Measurements from ENCODE around the gene TRIM65.

Gene TRIM65

DNA sequence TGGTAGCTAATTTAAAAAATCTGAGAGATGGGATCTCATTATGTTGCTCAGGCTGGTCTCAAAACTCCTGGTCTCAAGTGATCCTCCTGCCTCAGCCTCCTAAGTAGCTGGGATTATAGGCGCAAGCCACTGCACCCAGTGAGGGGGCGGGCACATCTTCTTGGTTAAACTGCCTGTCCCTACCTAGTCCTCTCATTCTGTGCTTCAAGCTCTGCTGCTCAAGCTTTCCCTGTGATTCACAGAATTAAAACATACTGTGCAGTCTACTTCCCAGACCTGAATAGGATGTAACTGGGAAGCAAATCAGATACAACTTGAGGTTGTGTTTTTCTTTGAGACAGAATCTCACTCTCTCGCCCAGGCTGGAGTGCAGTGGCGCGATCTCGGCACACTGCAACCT lies 5.7 kb upstream of the TRIM65 start:
- H3K36me3 ChIP-seq (ENCODE audit: low read depth): peaks cover 51% of the 10 kb centered on the region
- H3K9me3 ChIP-seq (ENCODE audit: severe bottlenecking): no peaks in the 10 kb centered on the region
- H3K27me3 ChIP-seq (ENCODE audit: insufficient read depth, poor library complexity, severe bottlenecking): no peaks in the 10 kb centered on the region
- peaks cover 10% of the 10 kb centered on the region for H3K4me1 ChIP-seq (ENCODE audit: insufficient read depth, poor library complexity, severe bottlenecking)
- TF ChIP-seq, protein P1, sequence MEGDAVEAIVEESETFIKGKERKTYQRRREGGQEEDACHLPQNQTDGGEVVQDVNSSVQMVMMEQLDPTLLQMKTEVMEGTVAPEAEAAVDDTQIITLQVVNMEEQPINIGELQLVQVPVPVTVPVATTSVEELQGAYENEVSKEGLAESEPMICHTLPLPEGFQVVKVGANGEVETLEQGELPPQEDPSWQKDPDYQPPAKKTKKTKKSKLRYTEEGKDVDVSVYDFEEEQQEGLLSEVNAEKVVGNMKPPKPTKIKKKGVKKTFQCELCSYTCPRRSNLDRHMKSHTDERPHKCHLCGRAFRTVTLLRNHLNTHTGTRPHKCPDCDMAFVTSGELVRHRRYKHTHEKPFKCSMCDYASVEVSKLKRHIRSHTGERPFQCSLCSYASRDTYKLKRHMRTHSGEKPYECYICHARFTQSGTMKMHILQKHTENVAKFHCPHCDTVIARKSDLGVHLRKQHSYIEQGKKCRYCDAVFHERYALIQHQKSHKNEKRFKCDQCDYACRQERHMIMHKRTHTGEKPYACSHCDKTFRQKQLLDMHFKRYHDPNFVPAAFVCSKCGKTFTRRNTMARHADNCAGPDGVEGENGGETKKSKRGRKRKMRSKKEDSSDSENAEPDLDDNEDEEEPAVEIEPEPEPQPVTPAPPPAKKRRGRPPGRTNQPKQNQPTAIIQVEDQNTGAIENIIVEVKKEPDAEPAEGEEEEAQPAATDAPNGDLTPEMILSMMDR (IDR thresholded peaks at IDR 0.05; ENCODE audit: poor library complexity, severe bottlenecking): no peak
- no peak overlapping the region for H3K4me3 ChIP-seq (ENCODE audit: severe bottlenecking)
- DNase-seq (ENCODE audit: low spot score) (no peak), ATAC-seq (ENCODE audit: low read depth) (no peak)
- no peak overlapping the region for H3K27ac ChIP-seq (ENCODE audit: poor library complexity, severe bottlenecking)

DNA sequence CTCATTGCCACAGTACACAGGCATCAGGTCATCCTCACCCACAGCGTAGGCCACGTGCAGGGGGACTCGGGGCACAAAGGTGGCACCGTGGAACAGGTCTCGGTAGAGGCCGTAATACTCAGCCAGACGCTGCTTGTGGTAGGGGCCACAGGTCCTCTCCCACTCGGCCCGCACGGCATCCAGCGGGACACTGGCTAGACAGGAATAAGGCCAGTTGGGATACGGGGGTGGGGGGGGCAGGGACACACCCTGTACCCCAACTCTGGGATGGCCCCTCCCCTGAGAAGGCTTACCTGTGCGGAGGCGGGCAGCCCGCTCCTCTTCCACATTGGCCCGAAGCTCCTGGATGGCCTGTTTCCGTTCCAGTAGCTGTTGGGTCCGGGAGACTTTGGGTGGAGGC lies 5.0 kb upstream of the TRIM65 start:
- DNase-seq (ENCODE audit: low spot score) (peak; percentile 69), ATAC-seq (ENCODE audit: low read depth) (no peak)
- H3K9me3 ChIP-seq (ENCODE audit: severe bottlenecking): no peaks in the 10 kb centered on the region
- no peak overlapping the region for H3K4me3 ChIP-seq (ENCODE audit: severe bottlenecking)
- peaks cover 10% of the 10 kb centered on the region for H3K4me1 ChIP-seq (ENCODE audit: insufficient read depth, poor library complexity, severe bottlenecking)
- no peaks in the 10 kb centered on the region for H3K27me3 ChIP-seq (ENCODE audit: insufficient read depth, poor library complexity, severe bottlenecking)
- TF ChIP-seq, protein P1 (IDR thresholded peaks at IDR 0.05; ENCODE audit: poor library complexity, severe bottlenecking): no peak
- H3K27ac ChIP-seq (ENCODE audit: poor library complexity, severe bottlenecking): no peak overlapping the region
- peaks cover 54% of the 10 kb centered on the region for H3K36me3 ChIP-seq (ENCODE audit: low read depth)

DNA sequence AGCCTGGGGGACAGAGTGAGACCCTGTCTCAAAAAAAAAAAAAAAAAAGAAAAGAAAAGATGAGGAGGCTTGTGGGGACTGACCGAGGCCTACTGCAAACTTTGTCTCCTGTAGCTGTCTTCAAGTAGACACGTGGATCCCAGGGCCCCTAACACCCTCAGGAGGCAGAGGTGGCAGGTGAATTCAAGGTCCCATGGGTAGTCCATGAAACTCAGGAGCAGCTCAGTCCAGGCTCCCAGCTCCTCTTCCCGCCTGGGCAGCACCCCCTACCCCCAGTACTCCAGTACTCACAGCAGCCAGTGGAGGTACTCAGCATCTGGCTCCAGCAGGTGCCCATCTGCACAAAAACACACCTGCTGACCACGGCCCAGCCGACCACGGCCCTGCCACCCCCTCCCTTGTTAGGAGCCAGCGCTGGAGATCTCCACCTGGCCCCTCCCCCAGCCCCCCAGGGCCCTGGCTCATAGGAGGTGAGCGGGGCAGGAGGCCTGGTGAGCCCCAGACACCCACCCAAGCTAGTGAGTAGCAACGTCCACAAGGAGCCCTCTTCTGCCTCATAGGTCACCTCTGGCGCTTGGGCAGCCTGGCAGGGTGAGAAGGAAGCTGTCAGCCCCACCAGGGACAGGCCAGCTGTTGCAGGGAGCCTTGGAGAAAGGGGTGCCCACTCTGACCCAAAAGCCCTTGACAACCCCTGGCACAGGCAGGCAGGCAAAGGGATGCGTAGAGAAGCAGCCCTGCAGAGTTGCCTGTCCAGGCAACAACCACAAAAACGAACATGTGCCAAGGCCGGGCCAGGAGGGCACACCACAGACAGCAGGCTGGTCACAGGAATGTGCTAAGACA lies 4.2 kb upstream of the TRIM65 start:
- Histone ChIP-seq H3K4me3 (ENCODE audit: severe bottlenecking) (no peak overlapping the region), H3K27ac (ENCODE audit: poor library complexity, severe bottlenecking) (no peak overlapping the region), H3K27me3 (ENCODE audit: insufficient read depth, poor library complexity, severe bottlenecking) (no peaks in the 10 kb centered on the region), H3K9me3 (ENCODE audit: severe bottlenecking) (no peaks in the 10 kb centered on the region), H3K4me1 (ENCODE audit: insufficient read depth, poor library complexity, severe bottlenecking) (peaks cover 10% of the 10 kb centered on the region), H3K36me3 (ENCODE audit: low read depth) (peaks cover 54% of the 10 kb centered on the region)
- DNase-seq (ENCODE audit: low spot score): no peak
- TF ChIP-seq, protein P1 (IDR thresholded peaks at IDR 0.05; ENCODE audit: poor library complexity, severe bottlenecking): no peak
- no peak for ATAC-seq (ENCODE audit: low read depth)

DNA sequence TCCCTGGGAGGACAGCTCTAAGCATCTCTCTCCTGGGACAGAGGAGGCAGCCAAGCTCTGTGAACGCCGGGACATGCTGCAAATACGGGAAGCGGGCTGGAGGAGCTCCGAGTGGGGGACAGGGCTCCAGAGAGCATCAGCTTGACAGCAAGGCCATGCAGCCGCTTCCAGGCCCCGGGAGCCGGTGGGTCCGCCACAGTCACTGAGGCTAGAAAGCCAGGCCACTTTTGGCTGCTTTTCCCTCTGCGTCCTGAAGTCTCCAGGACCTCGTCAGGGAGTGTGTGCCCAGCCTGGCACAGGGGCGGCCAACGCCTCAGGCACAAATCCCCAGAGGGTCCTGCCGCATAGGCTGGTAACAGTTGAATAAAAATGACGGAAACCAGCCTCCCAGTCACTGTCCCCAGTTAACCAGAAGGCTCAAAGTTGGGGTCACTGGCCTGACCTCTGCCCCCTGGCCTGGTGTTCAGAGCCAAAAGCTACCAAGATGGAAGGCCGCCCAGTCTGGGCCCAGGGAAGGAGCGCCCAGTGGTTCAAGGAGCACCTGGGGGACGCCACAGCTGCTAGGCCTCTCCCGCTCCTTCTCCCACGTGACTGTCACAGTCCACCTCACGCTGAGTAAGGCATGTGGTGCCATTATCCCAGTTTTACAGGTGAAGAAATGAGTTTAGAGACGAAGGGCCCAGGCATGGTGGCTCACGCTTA lies 3.2 kb upstream of the TRIM65 start:
- TF ChIP-seq, protein P1 (IDR thresholded peaks at IDR 0.05; ENCODE audit: poor library complexity, severe bottlenecking): no peak
- Histone ChIP-seq H3K36me3 (ENCODE audit: low read depth) (peaks cover 54% of the 10 kb centered on the region), H3K27me3 (ENCODE audit: insufficient read depth, poor library complexity, severe bottlenecking) (no peaks in the 10 kb centered on the region), H3K4me3 (ENCODE audit: severe bottlenecking) (no peak overlapping the region), H3K4me1 (ENCODE audit: insufficient read depth, poor library complexity, severe bottlenecking) (peaks cover 13% of the 10 kb centered on the region), H3K9me3 (ENCODE audit: severe bottlenecking) (no peaks in the 10 kb centered on the region), H3K27ac (ENCODE audit: poor library complexity, severe bottlenecking) (no peak overlapping the region)
- ATAC-seq (ENCODE audit: low read depth) (no peak), DNase-seq (ENCODE audit: low spot score) (no peak)

Data from RWPE2 (cell line).